AG04449 (cell line): ENCODE data around the gene APOLD1.
A peak's percentile ranks its signal among the peaks of the same experiment; 100 is the strongest.

Experiments used
- CTCF ChIA-PET: fragments of 350-600 bp; formaldehyde crosslinking; extraction: SDS; loops from one replicate; lab custom pipeline; 2021; ENCODE audit warnings: antibody characterized with exemption; lab: Yijun Ruan, JAX
- POLR2A ChIA-PET: fragments of 400-600, 350-600 bp; formaldehyde crosslinking; extraction: SDS; loops from one replicate; lab custom pipeline; 2020; ENCODE audit warnings: antibody characterized with exemption, inconsistent platforms; lab: Yijun Ruan, JAX
- DNase-seq: peaks from one replicate; pipeline ENCODE4 v3.0.0-alpha.2; 2010; ENCODE audit warnings: low read depth, low spot score
- H3K4me3 ChIP-seq: 2 replicates; pipeline ENCODE4 v1.5.1; 2011; ENCODE audit warnings: low read depth, mild to moderate bottlenecking, control low read depth, low read length
- TF ChIP-seq, protein P1 (sequence below): IDR thresholded peaks from one replicate; pipeline ENCODE4 v1.5.1; 2011; ENCODE audit warnings: mild to moderate bottlenecking, moderate library complexity, low read length, control low read depth, inconsistent platforms; ENCODE audit not compliant: insufficient read depth; ENCODE audit errors: missing control alignments

The APOLD1 gene

DNA sequence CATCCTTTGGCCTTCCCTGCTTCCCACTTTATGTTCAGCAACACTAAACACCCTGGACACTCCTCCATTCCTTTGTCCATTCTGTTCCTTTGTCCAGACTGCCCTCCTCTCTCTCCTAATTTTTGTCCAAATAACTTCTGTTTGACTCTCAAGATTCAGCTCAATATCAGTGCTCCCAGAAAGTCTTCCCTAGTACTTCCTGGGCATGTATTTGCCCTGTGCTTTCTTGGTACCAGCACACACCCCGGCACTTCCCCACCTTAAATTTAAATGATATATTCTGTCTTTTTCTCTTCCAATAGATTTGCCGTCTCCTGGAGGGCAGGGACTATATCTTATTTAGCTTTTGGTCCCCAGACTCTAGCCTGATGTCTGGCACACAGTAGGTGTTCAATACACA lies 6.5 kb upstream of the APOLD1 start:
- ChIA-PET POLR2A (no interaction called here), CTCF (interaction anchor here (0.8 to 2.8 kb wide), 5 partner anchors 11 to 42 kb away, joined by 3 to 19 read pairs (median 6); no protein-coding TSS in a partner anchor)
- DNase-seq, result no peak
- TF ChIP-seq, protein P1, sequence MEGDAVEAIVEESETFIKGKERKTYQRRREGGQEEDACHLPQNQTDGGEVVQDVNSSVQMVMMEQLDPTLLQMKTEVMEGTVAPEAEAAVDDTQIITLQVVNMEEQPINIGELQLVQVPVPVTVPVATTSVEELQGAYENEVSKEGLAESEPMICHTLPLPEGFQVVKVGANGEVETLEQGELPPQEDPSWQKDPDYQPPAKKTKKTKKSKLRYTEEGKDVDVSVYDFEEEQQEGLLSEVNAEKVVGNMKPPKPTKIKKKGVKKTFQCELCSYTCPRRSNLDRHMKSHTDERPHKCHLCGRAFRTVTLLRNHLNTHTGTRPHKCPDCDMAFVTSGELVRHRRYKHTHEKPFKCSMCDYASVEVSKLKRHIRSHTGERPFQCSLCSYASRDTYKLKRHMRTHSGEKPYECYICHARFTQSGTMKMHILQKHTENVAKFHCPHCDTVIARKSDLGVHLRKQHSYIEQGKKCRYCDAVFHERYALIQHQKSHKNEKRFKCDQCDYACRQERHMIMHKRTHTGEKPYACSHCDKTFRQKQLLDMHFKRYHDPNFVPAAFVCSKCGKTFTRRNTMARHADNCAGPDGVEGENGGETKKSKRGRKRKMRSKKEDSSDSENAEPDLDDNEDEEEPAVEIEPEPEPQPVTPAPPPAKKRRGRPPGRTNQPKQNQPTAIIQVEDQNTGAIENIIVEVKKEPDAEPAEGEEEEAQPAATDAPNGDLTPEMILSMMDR, result no peak
- H3K4me3 ChIP-seq, result no peak overlapping the region

DNA sequence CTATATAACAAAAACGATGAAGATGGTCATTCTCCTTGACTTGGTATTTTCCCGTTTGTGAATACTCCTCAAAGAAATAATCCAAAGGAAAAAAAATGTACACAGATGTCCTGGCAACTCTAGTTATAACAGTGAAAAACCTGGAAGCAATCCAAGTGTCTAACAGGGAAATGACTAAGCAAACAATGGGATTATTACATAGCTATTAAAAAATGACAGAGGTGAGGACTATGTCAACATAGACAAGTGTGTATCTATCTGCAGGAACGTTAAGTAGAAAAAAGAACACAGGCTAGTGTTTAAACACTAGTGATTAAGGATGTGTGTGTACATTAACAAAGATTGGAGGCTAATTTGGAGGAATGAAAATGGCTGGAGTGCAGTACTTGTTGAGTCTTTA lies 5.9 kb upstream of the APOLD1 start:
- ChIA-PET CTCF (interaction anchor here (0.8 to 2.8 kb wide), 6 partner anchors 10 to 43 kb away, joined by 3 to 19 read pairs (median 6); no protein-coding TSS in a partner anchor), POLR2A (no interaction called here)
- no peak for DNase-seq
- H3K4me3 ChIP-seq, result no peak overlapping the region
- TF ChIP-seq, protein P1, result no peak

DNA sequence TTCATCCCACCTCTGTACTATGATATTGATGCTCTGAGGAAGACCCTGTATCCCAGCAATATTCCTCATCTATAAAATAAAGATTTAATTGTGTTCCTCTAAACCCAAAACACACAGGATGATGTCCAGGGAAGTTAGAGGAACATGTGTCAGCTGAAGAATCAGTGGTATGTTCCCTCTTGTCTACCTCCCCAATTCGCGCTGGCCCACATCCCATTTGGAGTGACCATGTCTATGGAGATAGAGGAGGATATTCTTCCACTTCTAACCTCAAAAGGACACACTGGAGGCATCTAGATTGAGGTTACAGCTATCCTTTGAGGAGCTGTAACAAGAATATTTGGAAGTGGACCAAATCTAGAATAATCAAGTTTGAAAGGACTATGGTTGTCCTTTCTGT lies 1.3 kb upstream of the APOLD1 start:
- DNase-seq, result no peak
- ChIA-PET POLR2A (no interaction called here), CTCF (interaction anchor here (0.8 to 2.0 kb wide), 3 partner anchors 30 to 117 kb away, joined by 5 to 9 read pairs (median 5); partner anchors contain the start of gene DDX47)
- no peak overlapping the region for H3K4me3 ChIP-seq
- TF ChIP-seq, protein P1, result no peak

DNA sequence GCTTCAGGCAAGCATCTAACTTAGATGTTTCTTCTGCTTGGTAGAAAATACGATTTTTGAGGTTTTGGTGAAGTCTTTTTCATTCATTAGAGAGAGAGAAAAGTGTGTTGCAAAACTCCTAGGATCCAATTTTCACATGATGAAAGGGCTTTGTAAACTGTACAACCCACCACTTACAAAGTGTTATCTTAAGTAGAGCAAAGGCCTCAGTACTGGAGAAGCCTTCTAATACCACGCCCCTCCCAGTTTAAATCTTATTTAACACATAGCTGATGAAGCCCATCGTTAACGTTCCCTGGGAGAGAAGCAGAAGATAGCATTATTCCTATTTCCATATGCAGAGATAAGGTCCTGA lies 869 bp downstream of the APOLD1 start:
- DNase-seq, result no peak
- TF ChIP-seq, protein P1, result no peak
- peak overlapping the region; percentile 65 for H3K4me3 ChIP-seq
- CTCF ChIA-PET, result interaction anchor here (0.7 to 5.1 kb wide), 11 partner anchors 8 to 208 kb away, joined by 3 to 100 read pairs (median 18); partner anchors contain the start of gene DDX47
- POLR2A ChIA-PET, result interaction anchor here (1.6 kb wide), 1 partner anchor 30 kb away, joined by 3 read pairs; no protein-coding TSS in a partner anchor

GRCh38 chr12:12786706-12787601 lies 1.5 kb downstream of the APOLD1 start:
- TF ChIP-seq, protein P1, result peak; percentile 5
- POLR2A ChIA-PET, result interaction anchor here (1.6 kb wide), 1 partner anchor 30 kb away, joined by 3 read pairs; no protein-coding TSS in a partner anchor

DNA sequence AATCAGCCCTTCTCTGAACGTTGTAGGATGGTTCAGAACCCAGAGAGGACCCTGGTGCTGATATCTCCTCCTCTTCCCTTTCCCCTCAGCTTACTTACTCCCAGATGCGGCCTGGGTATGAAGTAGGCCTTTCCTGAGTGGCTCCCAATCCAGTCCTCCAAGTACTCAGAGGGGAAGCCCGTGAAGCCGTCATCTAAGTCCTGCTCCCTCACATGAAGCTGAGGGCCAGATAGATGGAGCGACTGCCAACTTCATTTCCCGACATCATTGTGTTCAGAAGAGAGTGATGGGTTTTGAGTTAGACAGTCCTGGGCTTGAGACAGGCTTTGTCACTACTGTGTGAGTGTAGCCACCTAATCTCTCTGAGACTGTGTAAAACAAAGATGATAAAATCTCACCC lies 2.7 kb downstream of the APOLD1 start:
- CTCF ChIA-PET, result interaction anchor here (0.6 to 5.1 kb wide), 41 partner anchors 9 to 528 kb away, joined by 3 to 100 read pairs (median 5); partner anchors contain the start of gene DDX47
- TF ChIP-seq, protein P1, result no peak
- H3K4me3 ChIP-seq, result no peak overlapping the region
- no peak for DNase-seq
- POLR2A ChIA-PET, result no interaction called here

More at GRCh38 chr12:12786706-12787601, 1.5 kb downstream of the APOLD1 start:
- peak overlapping the region; percentile 65 for H3K4me3 ChIP-seq
- CTCF ChIA-PET, result interaction anchor here (0.6 to 5.1 kb wide), 26 partner anchors 9 to 447 kb away, joined by 3 to 100 read pairs (median 6); partner anchors contain the start of gene DDX47
- DNase-seq, result no peak
